ENCODE results near the gene TEAD4. TPM values are rescaled to one million over a fixed set of nuclear protein-coding genes. Genes with fewer than 3 reads are reported as not detected.

Gene TEAD4
- total RNA-seq, 4 donors from 2014 or later: 3.7 to 13.4 (median 5.4) TPM

DNA sequence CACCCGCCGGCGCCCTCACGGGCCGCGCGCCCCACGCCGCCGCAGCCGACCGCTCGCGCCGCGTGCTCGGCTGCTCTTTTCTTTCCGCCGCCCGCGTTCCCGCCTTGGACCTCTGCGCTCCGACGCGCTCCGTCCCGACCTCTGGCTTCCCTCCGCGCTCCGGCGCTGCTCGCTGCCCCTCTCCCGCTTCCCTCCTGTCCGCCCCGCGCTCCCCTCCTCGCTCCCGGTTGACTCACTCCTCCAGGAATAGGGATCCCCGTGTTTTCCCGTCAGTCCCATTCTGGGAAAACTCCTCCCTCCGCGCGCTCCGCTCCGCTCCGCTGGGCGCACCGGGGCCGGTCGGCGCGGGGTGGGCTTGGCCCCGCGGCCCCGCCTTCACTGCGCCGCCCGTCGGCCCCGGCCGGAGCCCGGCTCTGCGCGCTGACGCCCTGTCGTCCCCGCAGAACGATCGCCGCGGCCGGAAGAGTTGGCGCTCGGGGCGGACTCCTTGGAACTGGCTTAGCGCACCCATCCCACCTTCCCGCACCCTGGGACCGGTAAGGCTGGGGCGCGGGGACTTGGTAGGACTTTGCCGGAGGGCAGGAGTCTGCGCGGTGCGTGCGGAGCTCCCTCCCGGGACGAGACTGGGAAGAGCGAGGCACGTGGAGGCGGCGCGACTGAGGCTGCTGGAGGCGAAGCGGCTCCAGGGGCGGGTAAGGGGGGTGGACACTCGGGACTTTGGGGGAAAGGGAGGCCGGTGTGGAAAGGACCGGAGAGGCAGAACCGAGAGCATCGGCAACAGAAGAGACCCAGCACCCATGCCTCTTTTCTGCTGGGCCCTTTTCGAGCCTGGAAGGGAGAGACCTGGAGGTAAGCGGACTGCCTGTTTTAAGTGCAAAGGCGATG, 550 bp downstream of the TEAD4 start:
- TF ChIP-seq, protein P1, sequence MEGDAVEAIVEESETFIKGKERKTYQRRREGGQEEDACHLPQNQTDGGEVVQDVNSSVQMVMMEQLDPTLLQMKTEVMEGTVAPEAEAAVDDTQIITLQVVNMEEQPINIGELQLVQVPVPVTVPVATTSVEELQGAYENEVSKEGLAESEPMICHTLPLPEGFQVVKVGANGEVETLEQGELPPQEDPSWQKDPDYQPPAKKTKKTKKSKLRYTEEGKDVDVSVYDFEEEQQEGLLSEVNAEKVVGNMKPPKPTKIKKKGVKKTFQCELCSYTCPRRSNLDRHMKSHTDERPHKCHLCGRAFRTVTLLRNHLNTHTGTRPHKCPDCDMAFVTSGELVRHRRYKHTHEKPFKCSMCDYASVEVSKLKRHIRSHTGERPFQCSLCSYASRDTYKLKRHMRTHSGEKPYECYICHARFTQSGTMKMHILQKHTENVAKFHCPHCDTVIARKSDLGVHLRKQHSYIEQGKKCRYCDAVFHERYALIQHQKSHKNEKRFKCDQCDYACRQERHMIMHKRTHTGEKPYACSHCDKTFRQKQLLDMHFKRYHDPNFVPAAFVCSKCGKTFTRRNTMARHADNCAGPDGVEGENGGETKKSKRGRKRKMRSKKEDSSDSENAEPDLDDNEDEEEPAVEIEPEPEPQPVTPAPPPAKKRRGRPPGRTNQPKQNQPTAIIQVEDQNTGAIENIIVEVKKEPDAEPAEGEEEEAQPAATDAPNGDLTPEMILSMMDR (IDR thresholded peaks at IDR 0.05; ENCODE audit: low read depth): no peak

DNA sequence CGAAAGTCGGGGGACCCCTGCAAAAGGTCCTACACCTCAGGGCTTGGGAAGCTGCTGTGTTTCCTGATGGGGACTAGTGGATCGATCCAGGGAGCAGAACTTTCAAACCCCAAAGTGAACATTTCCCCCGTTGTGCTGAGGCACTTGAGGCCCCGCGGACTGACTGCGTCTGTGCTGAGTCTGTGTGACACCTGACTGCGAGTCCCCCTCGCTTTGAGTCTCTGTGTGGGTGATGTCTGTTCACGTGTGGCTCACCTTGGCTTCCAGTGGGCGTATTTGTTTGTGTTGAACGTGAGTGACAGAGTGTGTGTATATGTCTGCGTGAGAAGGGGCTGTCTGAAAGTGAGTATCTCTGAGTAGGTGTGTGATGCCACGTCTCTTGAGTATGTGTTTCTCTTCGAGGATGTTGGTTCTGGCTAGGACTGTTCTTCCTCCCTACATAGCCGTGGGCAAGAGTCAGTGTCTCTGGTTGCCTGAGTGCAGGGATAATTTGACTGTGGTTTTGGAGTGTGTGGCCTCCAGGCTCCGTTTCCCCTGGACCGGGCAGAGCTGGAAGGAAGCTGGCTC, 1.3 kb downstream of the TEAD4 start:
- TF ChIP-seq, protein P1 (IDR thresholded peaks at IDR 0.05; ENCODE audit: low read depth): no peak

DNA sequence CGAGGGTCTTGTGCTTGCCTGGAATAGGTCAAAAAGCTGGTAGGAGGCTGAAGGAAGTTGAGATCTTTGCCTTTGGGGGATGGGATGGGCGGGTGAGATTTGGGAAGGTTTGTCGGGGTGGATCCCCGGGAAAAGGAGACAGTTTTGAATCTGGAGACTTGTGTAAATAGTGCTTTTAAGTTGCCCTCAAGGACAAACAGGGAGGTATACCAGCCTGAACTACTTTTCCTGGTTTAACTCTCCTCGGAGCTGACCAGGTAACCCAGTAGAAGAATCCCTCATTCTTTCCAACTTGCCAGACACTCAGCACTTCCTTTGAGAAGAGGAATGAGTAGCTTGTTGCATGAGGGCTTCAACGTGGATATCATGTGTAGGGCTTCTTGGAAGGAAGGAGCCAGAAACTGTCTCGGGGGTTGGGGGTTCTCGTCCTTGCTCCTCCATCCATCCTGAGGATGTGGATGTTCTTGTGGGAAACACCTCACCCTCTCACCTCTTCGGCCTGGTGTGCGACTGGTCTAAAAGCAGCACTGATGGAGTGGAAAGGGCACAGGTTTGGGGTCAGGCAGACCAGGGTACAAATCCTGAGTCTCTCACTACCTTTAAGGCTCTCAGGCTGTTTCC, 1.9 kb downstream of the TEAD4 start:
- TF ChIP-seq, protein P1 (IDR thresholded peaks at IDR 0.05; ENCODE audit: low read depth): no peak

DNA sequence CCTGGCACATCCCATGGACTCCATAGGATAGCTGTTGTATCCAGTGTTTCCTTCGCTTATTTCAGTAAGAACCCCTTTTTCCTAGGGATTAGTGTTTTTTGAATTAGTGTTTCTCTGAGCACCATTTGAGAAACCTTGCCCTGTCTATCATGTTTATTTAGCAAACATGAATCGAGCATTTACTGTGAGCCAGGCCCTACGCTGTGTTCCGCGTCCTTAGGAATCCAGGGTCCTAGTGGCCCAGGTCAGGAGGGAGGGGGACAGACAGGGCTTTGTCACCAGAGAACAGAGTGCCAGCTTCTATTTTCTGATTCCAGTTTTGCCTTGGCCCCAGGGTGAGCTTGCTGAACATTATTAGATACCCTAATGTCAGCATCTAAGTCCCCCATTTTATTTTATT, 2.5 kb downstream of the TEAD4 start:
- TF ChIP-seq, protein P1 (IDR thresholded peaks at IDR 0.05; ENCODE audit: low read depth): no peak

DNA sequence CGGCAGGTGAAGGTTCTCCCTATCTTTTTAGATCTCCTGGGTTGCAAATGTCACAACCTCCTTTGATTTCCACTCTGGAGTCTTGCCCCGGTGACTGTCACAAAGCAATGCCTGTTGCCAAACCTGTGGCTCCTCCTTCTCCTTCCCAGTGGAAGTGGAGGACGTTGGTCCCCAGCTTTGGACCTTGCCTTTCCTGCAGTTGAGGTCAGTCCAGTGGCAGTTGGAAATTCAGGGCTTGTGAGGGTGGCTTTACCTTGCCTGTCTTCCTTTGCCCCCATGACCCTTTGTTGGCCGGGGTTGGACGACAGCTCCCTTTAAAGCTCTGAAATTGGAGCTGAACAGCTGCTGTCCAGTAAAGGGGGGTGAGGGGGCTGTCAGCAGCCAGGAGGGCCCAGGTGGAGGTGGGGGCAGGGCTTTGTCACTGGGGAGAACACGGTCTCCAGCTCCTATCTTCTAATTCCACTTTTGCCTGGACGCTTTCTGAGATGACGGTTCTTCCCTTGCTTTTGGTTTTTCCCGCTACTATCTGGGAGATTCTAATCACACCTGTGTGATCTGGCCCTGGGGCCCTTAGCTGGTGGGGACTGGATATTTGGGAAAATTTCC, 4.1 kb downstream of the TEAD4 start:
- TF ChIP-seq, protein P1 (IDR thresholded peaks at IDR 0.05; ENCODE audit: low read depth): no peak

DNA sequence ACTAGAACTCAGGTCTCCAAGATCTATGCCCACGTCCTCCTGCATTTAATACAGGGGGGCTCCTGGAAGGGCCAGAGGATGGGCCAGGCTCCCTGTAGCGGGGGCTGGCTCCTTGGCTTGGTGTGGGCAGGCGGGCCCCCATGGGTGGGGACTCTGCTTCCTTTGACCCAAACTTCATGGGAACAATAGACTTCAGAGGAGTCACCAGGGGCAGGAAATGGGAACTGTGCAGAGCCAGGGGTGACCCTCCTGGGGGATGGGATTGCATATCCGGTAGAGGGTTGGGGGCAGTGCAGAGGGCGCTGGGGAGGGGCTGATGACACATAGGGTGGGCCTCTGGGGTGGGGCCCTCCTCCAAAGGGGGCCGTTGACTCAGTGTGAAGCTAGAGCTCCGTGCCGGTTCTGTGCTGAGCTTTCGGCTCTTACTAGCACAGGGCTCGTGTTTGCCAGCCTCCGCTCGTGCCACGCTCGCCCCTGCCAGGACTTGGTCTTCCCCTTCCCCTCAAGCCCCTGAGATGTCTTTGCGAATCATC, 4.6 kb downstream of the TEAD4 start:
- TF ChIP-seq, protein P1 (IDR thresholded peaks at IDR 0.05; ENCODE audit: low read depth): no peak

Data from subcutaneous adipose tissue (tissue), 4 donors.